Tibial artery (tissue), 4 donors: ENCODE results near the gene AK5.

ENCODE experiments used
- DNase-seq, 2 donors: peaks; one replicate each; pipeline ENCODE4 v3.0.0-alpha.2; 2019
- H3K27ac ChIP-seq, 2 donors: fragments of 200-600 bp; sonication (generic) in 1 of 2; 1 replicate in 1 of 2; 2 replicates in 1 of 2; pipeline ENCODE4 v1.5.1; 2018 to 2019; ENCODE audit warnings: mild to moderate bottlenecking in 1 of 2
- H3K27me3 ChIP-seq, 2 donors: fragments of 200-600 bp; sonication (generic) in 1 of 2; one replicate each; pipeline versions ENCODE4 v1.5.1 to v1.6.0; 2016 to 2019
- H3K36me3 ChIP-seq, 3 donors: fragments of 200-600 bp; sonication (generic) in 2 of 3; one replicate each; pipeline ENCODE4 v1.5.1; 2016 to 2019; ENCODE audit warnings: mild to moderate bottlenecking in 2 of 3
- H3K4me1 ChIP-seq, 4 donors: fragments of 200-600 bp; sonication (generic) in 2 of 4; 1 replicate in 3 of 4; 2 replicates in 1 of 4; pipeline ENCODE4 v1.5.1; 2016 to 2019
- H3K4me3 ChIP-seq, 2 donors: fragments of 200-600 bp; sonication (generic) in 1 of 2; 1 replicate in 1 of 2; 2 replicates in 1 of 2; pipeline ENCODE4 v1.5.1; 2018 to 2019; ENCODE audit warnings: mild to moderate bottlenecking in 2 of 2
- H3K9me3 ChIP-seq, 3 donors: fragments of 200-600 bp; sonication (generic) in 1 of 3; one replicate each; pipeline ENCODE4 v1.5.1; 2016 to 2019
- CTCF ChIP-seq, 2 experiments: fragments of 200-600 bp in 1 of 2; fragments of 450-650 bp in 1 of 2; IDR thresholded peaks; one replicate each; pipeline ENCODE4 v1.5.1; 2017 to 2019; ENCODE audit warnings: antibody characterized with exemption in 2 of 2, mild to moderate bottlenecking in 1 of 2, moderate library complexity in 1 of 2
- intact Hi-C: fragments of 100-400 bp; cut with DNase I; formaldehyde crosslinking; loops from one replicate; pipeline ENCODE4 v1.15.0; 2023; ENCODE audit warnings: low total_unique reads

The AK5 gene

GRCh38 chr1:77557053-77557452 lies 275.2 kb downstream of the AK5 start:
- no peak for DNase-seq
- no peak overlapping the region for H3K4me3 ChIP-seq
- no peaks in the 10 kb centered on the region for H3K4me1 ChIP-seq
- no peaks in the 10 kb centered on the region for H3K27me3 ChIP-seq
- no peak for TF ChIP-seq CTCF (IDR thresholded peaks at IDR 0.05)
- no peaks in the 10 kb centered on the region for H3K9me3 ChIP-seq
- intact Hi-C loops = no loop called here
- H3K27ac ChIP-seq = no peak overlapping the region
- H3K36me3 ChIP-seq = peaks cover 8 to 14% (median 13%) of the 10 kb centered on the region in 3 donors

- no peak for DNase-seq
- Histone ChIP-seq H3K9me3 (no peaks in the 10 kb centered on the region), H3K4me3 (no peak overlapping the region), H3K27ac (no peak overlapping the region), H3K36me3 (peaks cover 8 to 14% (median 13%) of the 10 kb centered on the region in 3 donors), H3K27me3 (no peaks in the 10 kb centered on the region), H3K4me1 (no peaks in the 10 kb centered on the region)
- intact Hi-C loops = no loop called here
- TF ChIP-seq CTCF (IDR thresholded peaks at IDR 0.05) = no peak
These were observed 276.9 kb downstream of the AK5 start for GRCh38 chr1:77558591-77559164.

- intact Hi-C loops = no loop called here
- TF ChIP-seq CTCF (IDR thresholded peaks at IDR 0.05) = no peak
- H3K4me3 ChIP-seq = no peak overlapping the region
- peaks cover 19 to 30% (median 28%) of the 10 kb centered on the region in 3 donors for H3K36me3 ChIP-seq
- no peaks in the 10 kb centered on the region for H3K9me3 ChIP-seq
- H3K4me1 ChIP-seq = no peaks in the 10 kb centered on the region
- no peak overlapping the region for H3K27ac ChIP-seq
- no peaks in the 10 kb centered on the region for H3K27me3 ChIP-seq
- no peak for DNase-seq
These were observed 278.9 kb downstream of the AK5 start for GRCh38 chr1:77560741-77561140.

- Histone ChIP-seq H3K27me3 (no peaks in the 10 kb centered on the region), H3K4me3 (no peak overlapping the region), H3K36me3 (peaks cover 38 to 48% (median 48%) of the 10 kb centered on the region in 3 donors), H3K9me3 (no peaks in the 10 kb centered on the region), H3K27ac (no peak overlapping the region), H3K4me1 (no peaks in the 10 kb centered on the region)
- DNase-seq = no peak
- TF ChIP-seq CTCF (IDR thresholded peaks at IDR 0.05) = no peak
- intact Hi-C loops = no loop called here
These were observed 280.9 kb downstream of the AK5 start for GRCh38 chr1:77562596-77563150.

- Histone ChIP-seq H3K36me3 (peaks cover 51 to 52% (median 52%) of the 10 kb centered on the region in 3 donors), H3K9me3 (no peaks in the 10 kb centered on the region), H3K4me1 (no peaks in the 10 kb centered on the region), H3K27me3 (no peaks in the 10 kb centered on the region), H3K27ac (no peak overlapping the region), H3K4me3 (no peak overlapping the region)
- DNase-seq = no peak
- intact Hi-C loops = no loop called here
- TF ChIP-seq CTCF (IDR thresholded peaks at IDR 0.05) = no peak
These were observed 283.5 kb downstream of the AK5 start for GRCh38 chr1:77565321-77565720.
